ENCODE measurements around the gene ERCC4.

The ERCC4 gene

GRCh38 chr16:13995194-13995593, 75.2 kb downstream of the ERCC4 start:
- no peak for DNase-seq

- DNase-seq = no peak
Observed at GRCh38 chr16:13996778-13997288, 76.9 kb downstream of the ERCC4 start.

GRCh38 chr16:13997526-13997925, 77.6 kb downstream of the ERCC4 start:
- no peak for DNase-seq

GRCh38 chr16:13997933-13998332, 78.0 kb downstream of the ERCC4 start:
- DNase-seq = no peak

DNA sequence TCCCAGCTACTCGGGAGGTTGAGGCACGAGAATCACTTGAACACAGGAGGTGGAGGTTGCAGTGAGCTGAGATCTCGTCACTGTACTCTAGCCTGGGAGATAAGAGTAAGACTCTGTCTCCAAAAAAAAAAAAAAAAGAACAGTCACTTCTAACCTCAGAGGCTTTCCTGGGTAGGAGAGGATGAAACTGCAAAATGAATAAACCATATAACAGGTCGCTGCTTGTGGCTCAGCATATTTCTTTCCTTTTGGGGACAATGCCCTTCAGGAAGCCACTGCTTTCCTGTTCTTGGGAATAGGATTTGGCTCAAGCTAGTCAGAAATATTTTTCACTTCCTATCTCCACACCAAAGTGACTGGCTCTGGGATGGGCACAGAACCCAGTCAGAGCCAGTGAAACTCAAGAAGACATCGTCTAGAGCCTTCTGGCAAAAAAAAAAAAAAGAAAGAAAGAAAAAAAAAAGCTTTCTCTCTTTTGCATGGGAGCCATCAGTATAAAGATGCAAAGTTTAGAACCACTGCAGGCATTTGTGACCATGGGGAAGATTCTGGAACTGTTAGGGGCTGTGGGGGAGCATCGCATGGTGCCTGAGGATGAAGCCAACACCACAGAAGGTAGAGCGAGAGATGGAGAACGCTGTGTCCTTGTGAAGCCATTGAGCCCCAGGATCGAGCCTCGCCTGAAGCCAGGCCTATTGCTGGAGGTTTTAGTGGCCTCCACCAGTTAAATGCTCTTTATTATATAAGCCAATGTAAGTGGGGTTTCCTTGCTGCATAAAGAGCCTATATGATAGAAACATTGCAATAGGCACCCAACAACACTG, 79.3 kb downstream of the ERCC4 start:
- DNase-seq = no peak

DNA sequence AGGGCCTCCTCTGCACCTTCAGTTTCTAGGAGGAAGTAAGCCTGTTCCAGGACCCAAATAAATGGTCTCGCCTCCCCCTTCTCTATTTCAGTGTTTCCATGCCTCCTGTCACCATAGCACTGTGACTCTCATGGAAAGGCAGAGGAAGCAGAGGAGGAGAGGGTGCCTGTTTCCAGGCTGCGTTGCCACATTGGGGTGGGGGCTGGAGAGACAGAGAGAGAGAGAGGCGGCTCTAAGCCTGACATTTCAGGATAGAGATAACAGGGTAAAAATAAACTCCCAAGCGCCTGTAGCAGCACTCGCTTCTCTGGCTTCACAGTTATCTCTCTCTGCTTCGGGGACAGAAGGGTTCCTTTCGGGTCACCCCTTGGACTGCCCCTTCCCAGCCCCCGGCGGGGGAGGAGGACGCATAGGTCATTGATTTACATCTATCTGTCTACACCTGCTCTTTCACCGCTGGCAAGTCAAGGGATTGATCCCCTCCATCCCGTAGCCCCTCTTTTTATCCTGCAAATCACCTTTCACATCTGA, 80.0 kb downstream of the ERCC4 start:
- no peak for DNase-seq

DNA sequence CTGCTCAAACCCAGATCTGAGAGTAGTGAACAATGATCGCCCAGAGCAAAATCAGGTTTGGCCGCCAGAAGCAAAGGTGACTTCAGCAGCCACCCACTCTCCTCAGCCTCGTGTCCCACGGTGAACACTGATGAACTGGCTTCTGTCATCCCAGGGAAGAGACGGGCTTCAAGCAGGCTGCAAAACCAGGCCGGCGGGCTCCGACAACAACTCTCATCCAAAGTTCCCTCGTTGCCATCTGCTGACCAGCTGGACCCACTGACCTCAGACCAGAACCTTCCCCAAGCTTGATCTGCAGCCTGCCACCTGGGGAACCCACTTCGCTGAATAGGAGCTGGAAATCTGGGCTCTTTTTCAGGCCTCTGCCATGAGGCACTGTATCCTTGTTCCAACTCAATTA, 81.6 kb downstream of the ERCC4 start:
- no peak for DNase-seq

Measured in T1000 (cell line).